ENCODE measurements around the gene ANKAR. TPM values are rescaled to one million over a fixed set of nuclear protein-coding genes. Genes with fewer than 3 reads are reported as not detected.

ANKAR gene
- total RNA-seq, 1 experiment from 2014 or later = 2.0 TPM

GRCh38 chr2:189627789-189628188, 46.7 kb upstream of the ANKAR start:
- Histone ChIP-seq H3K4me1 (ENCODE audit: insufficient read depth, low read length) (peaks cover 4% of the 10 kb centered on the region), H4K20me1 (ENCODE audit: control insufficient read depth, insufficient read depth, insufficient read length) (no peaks in the 10 kb centered on the region)
- H3K36me3 Mint-ChIP-seq (ENCODE audit: insufficient read depth in 1 of 3, low read depth in 3 of 3) = no peaks in the 10 kb centered on the region

More at GRCh38 chr2:189627789-189628188, 46.7 kb upstream of the ANKAR start:
- Histone ChIP-seq H2AFZ (ENCODE audit: low read length) (no peak overlapping the region), H3K9ac (ENCODE audit: extremely low read depth, insufficient read length, low read length) (no peak overlapping the region), H3K23ac (ENCODE audit: insufficient read length, low read depth, low read length) (no peak overlapping the region), H2BK5ac (ENCODE audit: insufficient read length, low read length) (no peak overlapping the region), H3K56ac (ENCODE audit: insufficient read length, low read depth, low read length) (no peak overlapping the region), H3T11ph (ENCODE audit: low read length) (no peak overlapping the region), H2AK5ac (ENCODE audit: insufficient read length, low read length) (no peak overlapping the region), H4K5ac (ENCODE audit: insufficient read length, low read depth, low read length) (no peak overlapping the region), H4K91ac (ENCODE audit: insufficient read length, low read depth, low read length) (no peak overlapping the region), H3K14ac (ENCODE audit: insufficient read depth, low read length) (no peak overlapping the region), H3K4ac (ENCODE audit: low read depth, low read length) (no peak overlapping the region), H3K79me2 (ENCODE audit: insufficient read depth, low read length) (no peaks in the 10 kb centered on the region), H3K23me2 (ENCODE audit: insufficient read length, low read depth, low read length, poor library complexity, severe bottlenecking) (no peaks in the 10 kb centered on the region), H3K27ac (ENCODE audit: insufficient read length, low read depth, low read length) (no peak overlapping the region), H4K8ac (replicated peaks; ENCODE audit: insufficient read length, low read depth, low read length) (no peak overlapping the region), H3K18ac (ENCODE audit: insufficient read length, low read depth, low read length) (no peak overlapping the region), H3K9me3 (ENCODE audit: control insufficient read depth, low read depth, low read length) (no peaks in the 10 kb centered on the region), H3K4me2 (ENCODE audit: insufficient read depth, insufficient read length, low read length) (no peak overlapping the region), H3K79me1 (ENCODE audit: insufficient read depth, low read depth, low read length, poor library complexity, severe bottlenecking) (no peaks in the 10 kb centered on the region), H2BK20ac (ENCODE audit: low read depth, low read length, poor library complexity, severe bottlenecking) (no peak overlapping the region), H3K27me3 (ENCODE audit: insufficient read depth, low read length) (no peaks in the 10 kb centered on the region), H2BK15ac (ENCODE audit: low read depth, low read length) (no peak overlapping the region), H2BK12ac (ENCODE audit: insufficient read length, low read depth, low read length) (no peak overlapping the region), H2BK120ac (ENCODE audit: low read depth, low read length, poor library complexity, severe bottlenecking) (no peak overlapping the region)
- Mint-ChIP-seq H3K9me3 (no peaks in the 10 kb centered on the region), H3K27me3 (ENCODE audit: low read depth) (no peaks in the 10 kb centered on the region), H3K4me1 (peaks cover 9 to 12% of the 10 kb centered on the region in 2 experiments), H3K4me3 (no peak overlapping the region), H3K27ac (no peak overlapping the region)
- WGBS (ENCODE audit: extremely low coverage, insufficient read length, low lambda C conversion rate) = no CpG with 5 or more reads among the region's 1 CpG
- TF ChIP-seq CTCF (conservative IDR thresholded peaks at IDR 0.05) = no peak
- DNase-seq = no peak
